Ascending aorta (tissue), 2 donors: Measurements from ENCODE around the gene RIMS1. TPM values are rescaled to one million over a fixed set of nuclear protein-coding genes. Genes with fewer than 3 reads are reported as not detected.

ENCODE experiments used
- DNase-seq, 2 donors: peaks; one replicate each; pipeline ENCODE4 v3.0.0-alpha.2; 2019; ENCODE audit warnings: low spot score in 2 of 2
- H3K27ac ChIP-seq, 2 donors: fragments of 200-600 bp; sonication (generic); one replicate each; pipeline ENCODE4 v1.5.1; 2016 to 2017; ENCODE audit warnings: mild to moderate bottlenecking in 1 of 2
- H3K27me3 ChIP-seq: fragments of 200-600 bp; sonication (generic); one replicate; pipeline ENCODE4 v1.5.1; 2017
- H3K36me3 ChIP-seq, 2 donors: fragments of 200-600 bp; sonication (generic); one replicate each; pipeline ENCODE4 v1.5.1; 2016
- H3K4me1 ChIP-seq, 2 donors: fragments of 200-600 bp; sonication (generic); one replicate each; pipeline ENCODE4 v1.5.1; 2016 to 2017; ENCODE audit warnings: mild to moderate bottlenecking in 1 of 2
- H3K4me3 ChIP-seq, 2 donors: fragments of 200-600 bp; sonication (generic); one replicate each; pipeline ENCODE4 v1.5.1; 2016 to 2017; ENCODE audit warnings: mild to moderate bottlenecking in 1 of 2
- H3K9me3 ChIP-seq, 2 donors: fragments of 200-600 bp; sonication (generic); one replicate each; pipeline ENCODE4 v1.5.1; 2016
- CTCF ChIP-seq, 3 experiments: fragments of 200-600 bp in 2 of 3; fragments of 450-650 bp in 1 of 3; sonication (generic) in 2 of 3; IDR thresholded peaks; one replicate each; pipeline ENCODE4 v1.5.1; 2016 to 2019; ENCODE audit warnings: antibody characterized with exemption in 3 of 3, mild to moderate bottlenecking in 1 of 3, moderate library complexity in 1 of 3
- intact Hi-C: fragments of 100-400 bp; cut with DNase I; formaldehyde crosslinking; loops from one replicate; pipeline ENCODE4 v1.15.1; 2023
- total RNA-seq: library from RNA; depleted of rRNA; stranded (reverse); fragments of >200 nt; gene quantifications from one replicate; pipeline ENCODE4 v1.1.0, GENCODE V29; 2016

RIMS1 gene
- total RNA-seq, 1 donor from 2014 or later: not detected

GRCh38 chr6:72381076-72381475 is 494.7 kb downstream of the RIMS1 start:
- H3K27me3 ChIP-seq: no peaks in the 10 kb centered on the region
- no peaks in the 10 kb centered on the region for H3K4me1 ChIP-seq
- no peak for TF ChIP-seq CTCF (IDR thresholded peaks at IDR 0.05)
- no peaks in the 10 kb centered on the region for H3K9me3 ChIP-seq
- no peak overlapping the region for H3K4me3 ChIP-seq
- intact Hi-C loops: no loop called here
- no peak for DNase-seq
- H3K27ac ChIP-seq: no peak overlapping the region
- H3K36me3 ChIP-seq: no peaks in the 10 kb centered on the region

- no peak overlapping the region for H3K27ac ChIP-seq
- H3K9me3 ChIP-seq: no peaks in the 10 kb centered on the region
- no peak for DNase-seq
- no peaks in the 10 kb centered on the region for H3K4me1 ChIP-seq
- no peak for TF ChIP-seq CTCF (IDR thresholded peaks at IDR 0.05)
- intact Hi-C loops: no loop called here
- no peaks in the 10 kb centered on the region for H3K27me3 ChIP-seq
- H3K36me3 ChIP-seq: no peaks in the 10 kb centered on the region
- no peak overlapping the region for H3K4me3 ChIP-seq
Measured at GRCh38 chr6:72382602-72383529, 496.5 kb downstream of the RIMS1 start.

- Histone ChIP-seq H3K36me3 (no peaks in the 10 kb centered on the region), H3K27ac (no peak overlapping the region), H3K4me3 (no peak overlapping the region), H3K4me1 (no peaks in the 10 kb centered on the region), H3K9me3 (no peaks in the 10 kb centered on the region), H3K27me3 (no peaks in the 10 kb centered on the region)
- no peak for DNase-seq
- TF ChIP-seq CTCF (IDR thresholded peaks at IDR 0.05): no peak
- intact Hi-C loops: no loop called here
Measured at GRCh38 chr6:72386324-72386723, 500.0 kb downstream of the RIMS1 start.

- Histone ChIP-seq H3K27me3 (no peaks in the 10 kb centered on the region), H3K9me3 (no peaks in the 10 kb centered on the region), H3K4me1 (no peaks in the 10 kb centered on the region), H3K4me3 (no peak overlapping the region), H3K36me3 (no peaks in the 10 kb centered on the region), H3K27ac (no peak overlapping the region)
- TF ChIP-seq CTCF (IDR thresholded peaks at IDR 0.05): no peak
- intact Hi-C loops: no loop called here
- no peak for DNase-seq
Measured at GRCh38 chr6:72389698-72390097, 503.3 kb downstream of the RIMS1 start.

GRCh38 chr6:72390548-72390947 is 504.2 kb downstream of the RIMS1 start:
- Histone ChIP-seq H3K27ac (no peak overlapping the region), H3K9me3 (no peaks in the 10 kb centered on the region), H3K4me1 (no peaks in the 10 kb centered on the region), H3K36me3 (no peaks in the 10 kb centered on the region), H3K27me3 (no peaks in the 10 kb centered on the region), H3K4me3 (no peak overlapping the region)
- DNase-seq: no peak
- intact Hi-C loops: no loop called here
- no peak for TF ChIP-seq CTCF (IDR thresholded peaks at IDR 0.05)
